IMR-90 (cell line): ENCODE results near the gene SMIM7.

ENCODE experiments used
- CHD1 ChIP-seq: IDR thresholded peaks from 2 replicates; pipeline ENCODE4 v1.6.1; 2012; ENCODE audit warnings: low read depth, low read length, improper control_type of control experiment
- ELK1 ChIP-seq: fragments of 150-350 bp; IDR thresholded peaks from 2 replicates; pipeline ENCODE4 v1.6.1; 2016; ENCODE audit warnings: low read depth, mild to moderate bottlenecking, low read length, moderate library complexity, borderline replicate concordance
- POLR2A ChIP-seq: IDR thresholded peaks from 2 replicates; pipeline ENCODE4 v1.6.1; 2012; ENCODE audit warnings: mild to moderate bottlenecking, low read depth, low read length
- TF ChIP-seq, protein P1 (sequence below): conservative IDR thresholded peaks from 2 replicates; pipeline ENCODE4 v1.5.1; 2012; ENCODE audit warnings: mild to moderate bottlenecking, low read depth, low read length, improper control_type of control experiment

GRCh38 chr19:16702123-16702522 is 42.2 kb upstream of the SMIM7 start:
- no peak for TF ChIP-seq CHD1
- TF ChIP-seq ELK1, result no peak
- TF ChIP-seq POLR2A, result no peak
- TF ChIP-seq, protein P1, sequence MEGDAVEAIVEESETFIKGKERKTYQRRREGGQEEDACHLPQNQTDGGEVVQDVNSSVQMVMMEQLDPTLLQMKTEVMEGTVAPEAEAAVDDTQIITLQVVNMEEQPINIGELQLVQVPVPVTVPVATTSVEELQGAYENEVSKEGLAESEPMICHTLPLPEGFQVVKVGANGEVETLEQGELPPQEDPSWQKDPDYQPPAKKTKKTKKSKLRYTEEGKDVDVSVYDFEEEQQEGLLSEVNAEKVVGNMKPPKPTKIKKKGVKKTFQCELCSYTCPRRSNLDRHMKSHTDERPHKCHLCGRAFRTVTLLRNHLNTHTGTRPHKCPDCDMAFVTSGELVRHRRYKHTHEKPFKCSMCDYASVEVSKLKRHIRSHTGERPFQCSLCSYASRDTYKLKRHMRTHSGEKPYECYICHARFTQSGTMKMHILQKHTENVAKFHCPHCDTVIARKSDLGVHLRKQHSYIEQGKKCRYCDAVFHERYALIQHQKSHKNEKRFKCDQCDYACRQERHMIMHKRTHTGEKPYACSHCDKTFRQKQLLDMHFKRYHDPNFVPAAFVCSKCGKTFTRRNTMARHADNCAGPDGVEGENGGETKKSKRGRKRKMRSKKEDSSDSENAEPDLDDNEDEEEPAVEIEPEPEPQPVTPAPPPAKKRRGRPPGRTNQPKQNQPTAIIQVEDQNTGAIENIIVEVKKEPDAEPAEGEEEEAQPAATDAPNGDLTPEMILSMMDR, result no peak
